Measurements from ENCODE around the gene ARHGAP30.
A peak's percentile ranks its signal among the peaks of the same experiment; 100 is the strongest.

DNA sequence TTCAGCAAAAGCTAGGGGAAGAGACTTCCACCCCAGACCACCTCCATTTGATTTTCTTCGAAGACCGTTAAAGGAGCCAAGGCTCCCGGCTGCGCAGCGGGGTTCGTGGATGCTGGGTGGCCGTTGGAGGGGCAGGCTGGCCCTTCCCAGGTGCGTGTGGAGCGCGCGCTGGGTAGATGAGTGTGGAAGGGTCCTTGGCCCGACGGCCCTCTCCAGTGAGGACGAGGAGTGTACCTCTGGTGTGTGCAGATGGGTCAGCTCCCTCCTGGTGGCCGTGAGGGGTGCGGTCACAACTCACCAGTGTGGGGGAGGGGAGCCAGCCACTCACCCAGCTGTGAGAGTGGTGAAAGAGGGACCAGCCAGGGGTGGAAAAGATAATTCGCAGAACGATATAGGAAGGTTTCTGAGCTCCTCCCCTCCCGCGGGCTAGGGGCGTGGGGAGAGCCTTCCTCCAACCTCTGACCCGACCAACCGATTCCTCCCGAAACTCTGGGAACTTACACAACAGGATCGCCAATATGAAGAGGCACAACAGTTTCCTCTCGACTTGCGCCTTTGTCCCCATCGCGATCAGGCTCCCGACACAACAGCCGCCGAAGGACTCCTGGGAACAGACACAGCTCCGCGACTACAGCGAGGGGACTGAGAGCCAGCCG is 49.1 kb downstream of the ARHGAP30 start, which contains the start of gene F11R:
- TF ChIP-seq, protein P1, sequence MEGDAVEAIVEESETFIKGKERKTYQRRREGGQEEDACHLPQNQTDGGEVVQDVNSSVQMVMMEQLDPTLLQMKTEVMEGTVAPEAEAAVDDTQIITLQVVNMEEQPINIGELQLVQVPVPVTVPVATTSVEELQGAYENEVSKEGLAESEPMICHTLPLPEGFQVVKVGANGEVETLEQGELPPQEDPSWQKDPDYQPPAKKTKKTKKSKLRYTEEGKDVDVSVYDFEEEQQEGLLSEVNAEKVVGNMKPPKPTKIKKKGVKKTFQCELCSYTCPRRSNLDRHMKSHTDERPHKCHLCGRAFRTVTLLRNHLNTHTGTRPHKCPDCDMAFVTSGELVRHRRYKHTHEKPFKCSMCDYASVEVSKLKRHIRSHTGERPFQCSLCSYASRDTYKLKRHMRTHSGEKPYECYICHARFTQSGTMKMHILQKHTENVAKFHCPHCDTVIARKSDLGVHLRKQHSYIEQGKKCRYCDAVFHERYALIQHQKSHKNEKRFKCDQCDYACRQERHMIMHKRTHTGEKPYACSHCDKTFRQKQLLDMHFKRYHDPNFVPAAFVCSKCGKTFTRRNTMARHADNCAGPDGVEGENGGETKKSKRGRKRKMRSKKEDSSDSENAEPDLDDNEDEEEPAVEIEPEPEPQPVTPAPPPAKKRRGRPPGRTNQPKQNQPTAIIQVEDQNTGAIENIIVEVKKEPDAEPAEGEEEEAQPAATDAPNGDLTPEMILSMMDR (IDR thresholded peaks at IDR 0.05) = peak in 2 of 5 experiments; percentile 23 to 38
- no peak for TF ChIP-seq POLR2A (IDR thresholded peaks at IDR 0.05)

Measured in tibial nerve (tissue), 3 donors.